Measurements from ENCODE around the gene RPS6KC1. TPM values are rescaled to one million over a fixed set of nuclear protein-coding genes. Genes with fewer than 3 reads are reported as not detected.
A peak's percentile ranks its signal among the peaks of the same experiment; 100 is the strongest.

The RPS6KC1 gene
- total RNA-seq, 1 donor from 2014 or later = 9.3 TPM

DNA sequence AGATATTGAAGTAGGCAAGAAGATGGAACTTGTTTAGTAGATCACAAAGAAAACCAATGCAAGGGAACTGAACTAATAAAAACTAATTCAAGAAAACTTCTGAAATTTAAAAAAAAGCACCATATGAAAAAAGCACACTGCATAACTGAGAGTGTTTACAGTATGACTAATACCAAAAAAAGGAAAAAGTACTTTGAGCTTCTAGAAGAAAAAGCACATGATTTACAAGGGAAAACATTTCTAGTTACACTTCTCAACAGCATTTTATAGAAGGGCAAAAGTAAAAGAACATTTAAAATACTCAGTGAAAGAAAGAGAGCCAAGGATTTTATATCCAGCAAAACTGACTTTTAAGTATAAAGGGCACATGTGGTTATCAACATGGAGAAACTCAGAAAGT lies 233.6 kb downstream of the RPS6KC1 start:
- Histone ChIP-seq H3K36me3 (no peaks in the 10 kb centered on the region), H3K27ac (replicated peaks) (no peak overlapping the region), H3K4me3 (no peak overlapping the region), H3K4me1 (no peaks in the 10 kb centered on the region), H3K9me3 (replicated peaks) (peaks cover 5% of the 10 kb centered on the region), H3K27me3 (ENCODE audit: low read depth) (no peaks in the 10 kb centered on the region)
- TF ChIP-seq, protein P1, sequence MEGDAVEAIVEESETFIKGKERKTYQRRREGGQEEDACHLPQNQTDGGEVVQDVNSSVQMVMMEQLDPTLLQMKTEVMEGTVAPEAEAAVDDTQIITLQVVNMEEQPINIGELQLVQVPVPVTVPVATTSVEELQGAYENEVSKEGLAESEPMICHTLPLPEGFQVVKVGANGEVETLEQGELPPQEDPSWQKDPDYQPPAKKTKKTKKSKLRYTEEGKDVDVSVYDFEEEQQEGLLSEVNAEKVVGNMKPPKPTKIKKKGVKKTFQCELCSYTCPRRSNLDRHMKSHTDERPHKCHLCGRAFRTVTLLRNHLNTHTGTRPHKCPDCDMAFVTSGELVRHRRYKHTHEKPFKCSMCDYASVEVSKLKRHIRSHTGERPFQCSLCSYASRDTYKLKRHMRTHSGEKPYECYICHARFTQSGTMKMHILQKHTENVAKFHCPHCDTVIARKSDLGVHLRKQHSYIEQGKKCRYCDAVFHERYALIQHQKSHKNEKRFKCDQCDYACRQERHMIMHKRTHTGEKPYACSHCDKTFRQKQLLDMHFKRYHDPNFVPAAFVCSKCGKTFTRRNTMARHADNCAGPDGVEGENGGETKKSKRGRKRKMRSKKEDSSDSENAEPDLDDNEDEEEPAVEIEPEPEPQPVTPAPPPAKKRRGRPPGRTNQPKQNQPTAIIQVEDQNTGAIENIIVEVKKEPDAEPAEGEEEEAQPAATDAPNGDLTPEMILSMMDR (IDR thresholded peaks at IDR 0.05; ENCODE audit: borderline replicate concordance) = no peak
- intact Hi-C loops (cut with micrococcal nuclease) = no loop called here
- no peak for DNase-seq

DNA sequence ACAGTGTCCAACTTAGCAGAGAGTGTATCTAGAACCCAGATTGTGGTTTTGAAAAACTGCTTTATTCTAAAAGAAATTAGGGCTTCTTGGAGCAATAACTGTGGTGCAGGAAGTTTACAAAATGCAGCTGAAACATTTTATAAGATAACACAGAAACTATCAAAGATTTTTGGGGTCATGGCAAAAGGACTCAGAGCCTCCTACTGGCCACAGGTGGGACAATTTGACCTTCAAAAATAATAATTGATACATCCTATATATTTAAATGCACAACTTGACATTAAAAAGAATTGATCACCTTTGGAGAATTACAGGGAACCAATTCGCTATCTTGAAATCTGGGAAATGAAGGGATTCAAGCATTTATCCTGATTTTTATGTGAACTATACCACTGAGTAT lies 235.2 kb downstream of the RPS6KC1 start:
- Histone ChIP-seq H3K4me3 (no peak overlapping the region), H3K36me3 (no peaks in the 10 kb centered on the region), H3K27ac (replicated peaks) (no peak overlapping the region), H3K4me1 (no peaks in the 10 kb centered on the region), H3K27me3 (ENCODE audit: low read depth) (no peaks in the 10 kb centered on the region), H3K9me3 (replicated peaks) (peaks cover 5% of the 10 kb centered on the region)
- DNase-seq = no peak
- intact Hi-C loops (cut with micrococcal nuclease) = no loop called here
- TF ChIP-seq, protein P1 (IDR thresholded peaks at IDR 0.05; ENCODE audit: borderline replicate concordance) = peak; percentile 21

DNA sequence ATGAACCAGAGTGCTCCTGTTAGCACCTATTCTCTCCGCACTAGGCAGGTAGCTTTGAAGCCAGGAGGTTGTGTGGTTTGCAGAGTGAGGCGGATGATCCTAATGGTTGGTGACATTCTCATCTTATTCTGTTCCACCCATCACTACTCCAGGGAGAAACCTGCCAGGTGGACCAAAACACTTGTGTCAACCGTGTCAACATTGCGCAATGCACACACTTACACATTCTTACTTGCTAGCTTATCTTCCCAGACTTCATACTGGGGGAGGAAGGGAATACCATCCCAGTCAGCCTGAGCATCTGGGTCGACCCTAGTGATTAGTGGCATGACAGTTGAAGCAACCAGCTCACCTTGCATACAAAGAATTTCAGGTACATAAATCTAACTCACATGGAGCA lies 236.9 kb downstream of the RPS6KC1 start:
- no peaks in the 10 kb centered on the region for H3K36me3 ChIP-seq
- TF ChIP-seq, protein P1 (IDR thresholded peaks at IDR 0.05; ENCODE audit: borderline replicate concordance) = no peak
- H3K4me3 ChIP-seq = no peak overlapping the region
- DNase-seq = no peak
- peaks cover 5% of the 10 kb centered on the region for H3K9me3 ChIP-seq (replicated peaks)
- no peaks in the 10 kb centered on the region for H3K4me1 ChIP-seq
- no peak overlapping the region for H3K27ac ChIP-seq (replicated peaks)
- no peaks in the 10 kb centered on the region for H3K27me3 ChIP-seq (ENCODE audit: low read depth)
- intact Hi-C loops (cut with micrococcal nuclease) = no loop called here

DNA sequence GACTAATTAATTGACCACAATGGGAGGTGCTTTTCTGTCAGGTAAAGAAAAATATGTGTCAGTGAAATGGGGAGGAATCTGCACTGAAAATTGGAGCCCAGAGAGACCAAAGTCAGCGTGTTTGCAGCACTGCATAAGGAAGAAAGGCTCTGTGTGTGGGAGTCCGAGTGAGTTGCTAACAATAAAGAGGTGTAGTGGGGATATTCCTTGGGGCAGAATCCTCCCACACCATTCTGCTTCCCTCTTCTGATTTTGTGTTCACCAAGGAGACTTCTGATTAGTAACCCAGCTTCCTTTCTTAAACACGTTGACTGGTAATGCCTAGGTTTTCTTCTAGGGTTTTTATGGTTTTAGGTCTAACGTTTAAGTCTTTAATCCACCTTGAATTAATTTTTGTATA lies 240.5 kb downstream of the RPS6KC1 start:
- TF ChIP-seq, protein P1 (IDR thresholded peaks at IDR 0.05; ENCODE audit: borderline replicate concordance) = no peak
- no peak overlapping the region for H3K27ac ChIP-seq (replicated peaks)
- no peaks in the 10 kb centered on the region for H3K4me1 ChIP-seq
- no peaks in the 10 kb centered on the region for H3K27me3 ChIP-seq (ENCODE audit: low read depth)
- no peaks in the 10 kb centered on the region for H3K36me3 ChIP-seq
- intact Hi-C loops (cut with micrococcal nuclease) = no loop called here
- H3K9me3 ChIP-seq (replicated peaks) = peaks cover 7% of the 10 kb centered on the region
- H3K4me3 ChIP-seq = no peak overlapping the region
- DNase-seq = no peak

DNA sequence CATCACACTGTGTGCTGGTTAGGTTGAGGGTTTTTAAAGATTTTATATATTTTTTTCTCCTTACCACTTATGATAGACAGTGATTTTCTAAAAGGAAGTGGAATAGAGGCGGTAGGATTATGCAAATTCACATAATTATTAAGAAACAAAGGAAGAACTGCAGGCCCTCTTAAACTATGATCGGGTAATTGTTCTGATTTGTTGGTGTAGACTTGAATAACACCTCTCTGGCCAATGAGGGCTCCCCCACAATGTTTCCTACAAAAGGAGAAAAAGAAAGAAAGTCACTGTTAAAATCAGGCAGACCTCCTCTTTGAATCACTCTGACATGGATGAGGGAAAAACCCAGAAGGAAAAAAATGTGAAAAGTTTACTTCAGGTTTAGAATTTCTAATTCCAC lies 241.6 kb downstream of the RPS6KC1 start:
- DNase-seq = no peak
- Histone ChIP-seq H3K9me3 (replicated peaks) (peaks cover 18% of the 10 kb centered on the region), H3K27me3 (ENCODE audit: low read depth) (no peaks in the 10 kb centered on the region), H3K4me1 (no peaks in the 10 kb centered on the region), H3K36me3 (peaks cover 7% of the 10 kb centered on the region), H3K4me3 (no peak overlapping the region), H3K27ac (replicated peaks) (no peak overlapping the region)
- TF ChIP-seq, protein P1 (IDR thresholded peaks at IDR 0.05; ENCODE audit: borderline replicate concordance) = no peak
- intact Hi-C loops (cut with micrococcal nuclease) = no loop called here

DNA sequence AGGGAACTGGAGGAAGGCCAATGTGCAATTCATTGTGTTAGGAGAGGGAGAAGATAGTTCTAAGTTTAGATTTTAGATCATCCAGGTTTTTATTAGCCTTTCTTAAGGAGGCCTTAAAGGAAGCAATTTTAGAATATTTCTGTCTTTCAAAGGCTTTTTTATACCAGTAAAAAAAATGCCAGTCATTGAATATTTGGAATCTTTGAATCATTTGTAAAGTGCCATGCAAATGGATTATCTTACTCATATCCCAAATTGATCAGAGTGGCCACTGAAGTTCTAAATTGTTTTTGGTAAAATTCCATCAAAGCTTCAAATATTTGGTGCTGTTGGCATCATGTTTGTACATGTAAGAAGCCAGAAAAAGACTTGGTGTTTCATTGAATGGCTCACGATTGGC lies 244.8 kb downstream of the RPS6KC1 start:
- Histone ChIP-seq H3K9me3 (replicated peaks) (peaks cover 20% of the 10 kb centered on the region), H3K4me1 (no peaks in the 10 kb centered on the region), H3K27ac (replicated peaks) (no peak overlapping the region), H3K4me3 (no peak overlapping the region), H3K36me3 (peaks cover 10% of the 10 kb centered on the region), H3K27me3 (ENCODE audit: low read depth) (no peaks in the 10 kb centered on the region)
- intact Hi-C loops (cut with micrococcal nuclease) = no loop called here
- DNase-seq = no peak
- TF ChIP-seq, protein P1 (IDR thresholded peaks at IDR 0.05; ENCODE audit: borderline replicate concordance) = no peak

Measured in left ventricle myocardium inferior (tissue), 1 donor.